Right ventricle myocardium inferior (tissue), 1 donor: ENCODE results near the gene E2F1. TPM values are rescaled to one million over a fixed set of nuclear protein-coding genes. Genes with fewer than 3 reads are reported as not detected.

Experiments
- ATAC-seq: fragments of 200-7000 bp; cut with Tn5 transposase; one replicate; pipeline ENCODE4 v1.9.1; 2020; ENCODE audit warnings: mild to moderate bottlenecking, moderate library complexity
- DNase-seq: peaks from one replicate; pipeline ENCODE4 v3.0.0; 2021; ENCODE audit errors: missing footprints
- intact Hi-C: fragments of 100-400 bp; cut with DNase I; formaldehyde crosslinking; loops from one replicate; pipeline ENCODE4 v1.11.0; 2022
- total RNA-seq: library from RNA; stranded (reverse); fragmentation: NEBNext Ultra II Directional; extraction: Animal tissue kit (Norgen Biotek cat#: 25700); gene quantifications from one replicate; pipeline ENCODE4 v1.2.1, GENCODE V29; 2021
- donor health status: DM: no; HTN: yes; CAD: no; lungs with severe emphysema.

E2F1 gene
- total RNA-seq, 1 donor from 2014 or later: 2.3 TPM

GRCh38 chr20:33664762-33665144 lies 21.4 kb downstream of the E2F1 start:
- DNase-seq (peak; percentile 13), ATAC-seq (no peak)
- intact Hi-C loops: no loop called here

GRCh38 chr20:33664085-33664761 lies 22.0 kb downstream of the E2F1 start:
- DNase-seq (no peak), ATAC-seq (no peak)
- intact Hi-C loops: no loop called here

- intact Hi-C loops: no loop called here
- DNase-seq (peak; percentile 94), ATAC-seq (peak; percentile 55)
These were observed 22.8 kb downstream of the E2F1 start for GRCh38 chr20:33663161-33664084.

GRCh38 chr20:33662172-33662571 lies 24.0 kb downstream of the E2F1 start, which contains the start of gene C20orf144:
Gene C20orf144, plus strand, starts transcription at chr20:33662327. Its CDS starts 19 bp downstream, at chr20:33662346.
- intact Hi-C loops: no loop called here
- DNase-seq: peak; percentile 31

GRCh38 chr20:33660685-33661058 lies 25.5 kb downstream of the E2F1 start:
- no peak for ATAC-seq
- DNase-seq: peak; percentile 32
- intact Hi-C loops: no loop called here

More at GRCh38 chr20:33662172-33662571, 24.0 kb downstream of the E2F1 start, which contains the start of gene C20orf144:
- ATAC-seq: no peak

GRCh38 chr20:33660035-33660684 lies 26.0 kb downstream of the E2F1 start:
- DNase-seq: peak; percentile 53
- intact Hi-C loops: no loop called here
- no peak for ATAC-seq

GRCh38 chr20:33659341-33660034 lies 26.7 kb downstream of the E2F1 start:
- intact Hi-C loops: no loop called here
- ATAC-seq (no peak), DNase-seq (peak; percentile 56)

- intact Hi-C loops: no loop called here
- no peak for ATAC-seq
These were observed 27.3 kb downstream of the E2F1 start for GRCh38 chr20:33658929-33659328.

GRCh38 chr20:33658510-33658909 lies 27.7 kb downstream of the E2F1 start:
- intact Hi-C loops: no loop called here
- no peak for ATAC-seq
- peak; percentile 26 for DNase-seq

More at GRCh38 chr20:33658929-33659328, 27.3 kb downstream of the E2F1 start:
- DNase-seq: no peak

GRCh38 chr20:33657704-33658095 lies 28.5 kb downstream of the E2F1 start:
- peak; percentile 65 for DNase-seq
- no peak for ATAC-seq
- intact Hi-C loops: no loop called here

- intact Hi-C loops: no loop called here
- ATAC-seq (no peak), DNase-seq (peak; percentile 39)
These were observed 29.1 kb downstream of the E2F1 start for GRCh38 chr20:33656783-33657703.

- intact Hi-C loops: no loop called here
- DNase-seq (peak; percentile 20), ATAC-seq (no peak)
These were observed 30.0 kb downstream of the E2F1 start for GRCh38 chr20:33656010-33656782.

- no peak for ATAC-seq
- intact Hi-C loops: no loop called here
- peak; percentile 13 for DNase-seq
These were observed 31.0 kb downstream of the E2F1 start for GRCh38 chr20:33655164-33655563.

GRCh38 chr20:33654680-33655161 lies 31.5 kb downstream of the E2F1 start:
- intact Hi-C loops: no loop called here
- ATAC-seq: no peak
- DNase-seq: peak; percentile 53

GRCh38 chr20:33653900-33654596 lies 32.1 kb downstream of the E2F1 start:
- ATAC-seq (peak; percentile 6), DNase-seq (peak; percentile 28)
- intact Hi-C loops: loop anchor here (2.0 kb wide), 1 partner anchor 197 kb away; no protein-coding TSS in a partner anchor

- ATAC-seq (peak; percentile 52), DNase-seq (peak; percentile 67)
- intact Hi-C loops: loop anchor here (2.0 kb wide), 1 partner anchor 197 kb away; no protein-coding TSS in a partner anchor
These were observed 32.8 kb downstream of the E2F1 start for GRCh38 chr20:33653218-33653899.
